ENCODE measurements around the gene TMED1. TPM values are rescaled to one million over a fixed set of nuclear protein-coding genes. Genes with fewer than 3 reads are reported as not detected.

TMED1 gene
- total RNA-seq, 1 experiment from 2014 or later, result 32.3 TPM

GRCh38 chr19:10823690-10824089, 12.3 kb downstream of the TMED1 start:
- H3T11ph ChIP-seq (ENCODE audit: low read length), result no peak overlapping the region

More at GRCh38 chr19:10823690-10824089, 12.3 kb downstream of the TMED1 start:
- Histone ChIP-seq H2BK5ac (ENCODE audit: insufficient read length, low read length) (no peak overlapping the region), H2BK12ac (ENCODE audit: insufficient read length, low read depth, low read length) (no peak overlapping the region), H4K91ac (ENCODE audit: insufficient read length, low read depth, low read length) (no peak overlapping the region), H2AK5ac (ENCODE audit: insufficient read length, low read length) (no peak overlapping the region), H3K4me2 (ENCODE audit: insufficient read depth, insufficient read length, low read length) (no peak overlapping the region), H2BK15ac (ENCODE audit: low read depth, low read length) (no peak overlapping the region), H3K56ac (ENCODE audit: insufficient read length, low read depth, low read length) (no peak overlapping the region), H3K18ac (ENCODE audit: insufficient read length, low read depth, low read length) (no peak overlapping the region), H3K23ac (ENCODE audit: insufficient read length, low read depth, low read length) (no peak overlapping the region), H3K14ac (ENCODE audit: insufficient read depth, low read length) (no peak overlapping the region), H3K4me1 (ENCODE audit: insufficient read depth, low read length) (no peaks in the 10 kb centered on the region), H2BK20ac (ENCODE audit: low read depth, low read length, poor library complexity, severe bottlenecking) (no peak overlapping the region), H2AFZ (ENCODE audit: low read length) (no peak overlapping the region), H3K23me2 (ENCODE audit: insufficient read length, low read depth, low read length, poor library complexity, severe bottlenecking) (no peaks in the 10 kb centered on the region), H3K79me1 (ENCODE audit: insufficient read depth, low read depth, low read length, poor library complexity, severe bottlenecking) (no peaks in the 10 kb centered on the region), H3K27ac (ENCODE audit: insufficient read length, low read depth, low read length) (no peak overlapping the region), H4K5ac (ENCODE audit: insufficient read length, low read depth, low read length) (no peak overlapping the region), H4K20me1 (ENCODE audit: control insufficient read depth, insufficient read depth, insufficient read length) (peaks cover 3% of the 10 kb centered on the region), H4K8ac (replicated peaks; ENCODE audit: insufficient read length, low read depth, low read length) (no peak overlapping the region), H2BK120ac (ENCODE audit: low read depth, low read length, poor library complexity, severe bottlenecking) (no peak overlapping the region), H3K27me3 (ENCODE audit: insufficient read depth, low read length) (no peaks in the 10 kb centered on the region), H3K9ac (ENCODE audit: extremely low read depth, insufficient read length, low read length) (no peak overlapping the region), H3K4ac (ENCODE audit: low read depth, low read length) (no peak overlapping the region), H3K79me2 (ENCODE audit: insufficient read depth, low read length) (no peaks in the 10 kb centered on the region), H3K9me3 (ENCODE audit: control insufficient read depth, low read depth, low read length) (no peaks in the 10 kb centered on the region)
- Mint-ChIP-seq H3K27ac (no peak overlapping the region), H3K4me1 (no peaks in the 10 kb centered on the region), H3K4me3 (no peak overlapping the region), H3K36me3 (ENCODE audit: insufficient read depth in 1 of 3, low read depth in 3 of 3) (peaks cover 37 to 71% (median 57%) of the 10 kb centered on the region in 3 experiments), H3K9me3 (no peaks in the 10 kb centered on the region), H3K27me3 (ENCODE audit: low read depth) (no peaks in the 10 kb centered on the region)
- no peak for DNase-seq
- no CpG with 5 or more reads among the region's 12 CpGs for WGBS (ENCODE audit: extremely low coverage, insufficient read length, low lambda C conversion rate)
- TF ChIP-seq CTCF (conservative IDR thresholded peaks at IDR 0.05), result no peak

Data from H9 (cell line).